Colonic mucosa (tissue), 4 donors: ENCODE data around the gene OR51Q1. TPM values are rescaled to one million over a fixed set of nuclear protein-coding genes. Genes with fewer than 3 reads are reported as not detected.

Experiments
- DNase-seq: peaks from one replicate; pipeline ENCODE4 v3.0.0-alpha.2; 2020
- H3K27ac ChIP-seq: fragments of 200-600 bp; one replicate; pipeline ENCODE4 v1.8.0; 2021
- H3K27me3 ChIP-seq: fragments of 200-600 bp; one replicate; pipeline ENCODE4 v1.8.0; 2021
- H3K36me3 ChIP-seq: fragments of 200-600 bp; one replicate; pipeline ENCODE4 v1.8.0; 2021
- H3K4me1 ChIP-seq: fragments of 200-600 bp; one replicate; pipeline ENCODE4 v1.8.0; 2021; ENCODE audit warnings: mild to moderate bottlenecking
- H3K4me3 ChIP-seq: fragments of 200-600 bp; one replicate; pipeline ENCODE4 v1.8.0; 2021
- H3K9ac ChIP-seq, 2 donors: one replicate each; pipeline ENCODE4 v1.7.0; 2013; ENCODE audit warnings: control low read depth in 2 of 2, low read depth in 2 of 2, low read length in 2 of 2
- H3K9me3 ChIP-seq: fragments of 200-600 bp; one replicate; pipeline ENCODE4 v1.8.0; 2021
- intact Hi-C: fragments of 100-400 bp; cut with DNase I; formaldehyde crosslinking; loops from one replicate; pipeline ENCODE4 v1.14.1; 2022
- total RNA-seq, 2 donors: library from RNA; stranded (reverse); fragmentation: NEBNext Ultra II Directional in 1 of 2; extraction: Animal tissue kit (Norgen Biotek cat#: 25700) in 1 of 2; gene quantifications; one replicate each; pipeline ENCODE4 v1.2.1, GENCODE V29; 2021
- TF ChIP-seq, protein P1 (sequence below): fragments of 200-600 bp; IDR thresholded peaks from one replicate; pipeline ENCODE4 v1.8.0; 2022; ENCODE audit warnings: antibody characterized with exemption, mild to moderate bottlenecking
- donor health status: healthy.
- donor health status: DM: no; HTN: no; CAD: no.
- donor health status: DM: no; HTN: no; CAD: no.

Gene OR51Q1
- total RNA-seq, 2 donors from 2014 or later, result not detected

DNA sequence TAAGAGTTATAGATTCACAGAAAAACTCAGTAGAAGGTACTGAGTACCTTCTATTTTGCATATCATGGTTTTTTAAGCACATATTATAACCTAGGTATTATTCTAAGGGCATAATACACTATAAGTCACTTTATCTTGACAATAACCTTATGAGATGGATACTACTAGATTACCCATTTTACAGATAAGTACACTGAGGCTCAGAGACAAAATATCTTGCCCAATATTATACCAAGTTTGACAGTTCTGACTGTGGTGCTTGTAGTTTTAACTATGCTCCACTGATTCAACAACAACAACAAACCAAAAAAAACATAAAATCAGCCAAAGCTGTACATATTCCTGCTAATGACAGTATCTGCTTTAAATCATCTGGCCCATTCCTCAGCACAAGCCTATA is 27.8 kb upstream of the OR51Q1 start:
- intact Hi-C loops, result no loop called here
- no peaks in the 10 kb centered on the region for H3K9me3 ChIP-seq
- H3K4me3 ChIP-seq, result no peak overlapping the region
- no peaks in the 10 kb centered on the region for H3K36me3 ChIP-seq
- no peaks in the 10 kb centered on the region for H3K4me1 ChIP-seq
- H3K9ac ChIP-seq, result no peak overlapping the region
- TF ChIP-seq, protein P1, sequence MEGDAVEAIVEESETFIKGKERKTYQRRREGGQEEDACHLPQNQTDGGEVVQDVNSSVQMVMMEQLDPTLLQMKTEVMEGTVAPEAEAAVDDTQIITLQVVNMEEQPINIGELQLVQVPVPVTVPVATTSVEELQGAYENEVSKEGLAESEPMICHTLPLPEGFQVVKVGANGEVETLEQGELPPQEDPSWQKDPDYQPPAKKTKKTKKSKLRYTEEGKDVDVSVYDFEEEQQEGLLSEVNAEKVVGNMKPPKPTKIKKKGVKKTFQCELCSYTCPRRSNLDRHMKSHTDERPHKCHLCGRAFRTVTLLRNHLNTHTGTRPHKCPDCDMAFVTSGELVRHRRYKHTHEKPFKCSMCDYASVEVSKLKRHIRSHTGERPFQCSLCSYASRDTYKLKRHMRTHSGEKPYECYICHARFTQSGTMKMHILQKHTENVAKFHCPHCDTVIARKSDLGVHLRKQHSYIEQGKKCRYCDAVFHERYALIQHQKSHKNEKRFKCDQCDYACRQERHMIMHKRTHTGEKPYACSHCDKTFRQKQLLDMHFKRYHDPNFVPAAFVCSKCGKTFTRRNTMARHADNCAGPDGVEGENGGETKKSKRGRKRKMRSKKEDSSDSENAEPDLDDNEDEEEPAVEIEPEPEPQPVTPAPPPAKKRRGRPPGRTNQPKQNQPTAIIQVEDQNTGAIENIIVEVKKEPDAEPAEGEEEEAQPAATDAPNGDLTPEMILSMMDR, result no peak
- no peak overlapping the region for H3K27ac ChIP-seq
- H3K27me3 ChIP-seq, result no peaks in the 10 kb centered on the region
- no peak for DNase-seq

DNA sequence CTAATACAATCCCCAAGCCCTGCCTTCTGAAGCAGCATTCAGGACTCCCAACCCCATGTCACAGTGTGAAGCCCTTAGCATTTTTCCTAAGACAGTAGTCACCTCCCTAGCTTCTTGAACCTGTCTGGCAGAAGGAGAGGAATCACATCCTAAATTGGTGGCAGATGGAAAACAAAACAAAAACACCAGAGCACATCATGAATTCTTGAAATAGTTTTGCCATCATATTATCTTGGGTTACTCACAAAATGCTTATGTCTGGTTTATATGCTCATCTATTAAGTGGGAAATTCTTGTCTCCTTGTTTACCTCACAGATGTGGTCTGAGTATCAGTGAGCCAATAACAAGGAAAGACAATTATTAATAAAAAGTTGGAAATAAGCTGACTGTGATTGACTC is 23.0 kb upstream of the OR51Q1 start:
- no peaks in the 10 kb centered on the region for H3K36me3 ChIP-seq

DNA sequence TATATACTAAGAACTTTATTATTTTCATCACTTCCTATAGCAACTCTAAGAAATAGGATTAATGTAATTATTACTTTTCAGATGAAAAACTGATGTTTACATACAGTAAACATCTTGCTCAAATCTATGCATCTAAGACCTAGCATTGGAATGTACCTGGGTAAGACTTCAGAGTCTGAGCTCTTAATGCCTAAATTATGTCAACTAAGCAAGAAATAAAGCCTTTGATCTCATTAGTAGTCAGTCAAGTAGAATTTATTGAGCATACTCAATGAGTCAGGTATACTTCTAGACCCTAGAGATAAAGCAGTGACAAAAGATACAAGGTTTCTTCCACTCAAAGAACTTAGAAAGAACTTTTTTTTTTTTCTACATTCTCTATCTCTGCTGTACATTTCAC is 16.7 kb upstream of the OR51Q1 start:
- Histone ChIP-seq H3K4me3 (no peak overlapping the region), H3K9me3 (no peaks in the 10 kb centered on the region), H3K27me3 (no peaks in the 10 kb centered on the region), H3K27ac (no peak overlapping the region), H3K9ac (no peak overlapping the region), H3K36me3 (no peaks in the 10 kb centered on the region), H3K4me1 (no peaks in the 10 kb centered on the region)
- TF ChIP-seq, protein P1, result no peak
- DNase-seq, result no peak
- intact Hi-C loops, result no loop called here

More for the DNA sequence above, 23.0 kb upstream of the OR51Q1 start:
- Histone ChIP-seq H3K9me3 (no peaks in the 10 kb centered on the region), H3K27me3 (no peaks in the 10 kb centered on the region), H3K4me1 (no peaks in the 10 kb centered on the region), H3K4me3 (no peak overlapping the region), H3K9ac (no peak overlapping the region), H3K27ac (no peak overlapping the region)
- TF ChIP-seq, protein P1, result no peak
- intact Hi-C loops, result no loop called here
- no peak for DNase-seq

DNA sequence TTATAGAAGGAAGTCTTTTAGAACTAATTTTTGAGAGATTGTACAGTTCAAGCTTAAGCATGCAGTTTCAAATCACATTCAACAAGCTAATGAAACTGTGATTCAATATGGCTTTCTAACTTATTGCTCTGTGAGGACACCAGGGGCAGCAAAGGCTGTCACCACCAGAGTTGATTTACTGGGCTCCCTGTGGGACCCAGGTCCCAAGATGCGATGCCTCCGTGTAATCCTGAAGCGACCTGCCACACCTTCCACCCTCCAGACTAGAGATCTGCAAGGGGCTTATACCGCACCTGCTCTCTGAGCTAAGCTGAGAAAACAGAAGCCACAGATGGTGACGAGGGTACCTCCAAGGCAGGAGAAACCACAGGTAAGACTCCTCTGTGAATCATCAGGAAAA is 918 bp upstream of the OR51Q1 start:
- no peaks in the 10 kb centered on the region for H3K9me3 ChIP-seq
- no peak overlapping the region for H3K4me3 ChIP-seq
- no peaks in the 10 kb centered on the region for H3K4me1 ChIP-seq
- no peak overlapping the region for H3K9ac ChIP-seq
- no peak overlapping the region for H3K27ac ChIP-seq
- no peaks in the 10 kb centered on the region for H3K36me3 ChIP-seq
- H3K27me3 ChIP-seq, result no peaks in the 10 kb centered on the region
- DNase-seq, result no peak
- TF ChIP-seq, protein P1, result no peak
- intact Hi-C loops, result no loop called here

DNA sequence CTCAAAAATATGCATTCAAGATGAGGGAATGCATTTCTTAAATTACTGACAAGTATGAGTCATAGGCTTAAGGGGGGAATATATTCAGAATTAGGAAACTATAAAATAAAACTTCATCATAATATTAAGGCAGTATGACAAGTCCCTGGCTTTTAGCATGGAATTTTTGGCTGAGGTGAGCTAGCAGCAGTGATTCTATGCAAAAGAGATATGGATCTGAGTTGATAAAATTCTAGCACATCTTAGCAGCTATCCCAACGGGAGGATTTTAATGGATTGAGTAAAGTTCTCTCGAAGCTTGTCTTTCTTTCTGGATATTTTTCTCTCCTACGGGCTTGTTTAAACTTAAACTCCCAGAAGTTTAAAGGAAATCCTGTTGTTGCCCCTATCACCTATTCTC is 1.2 kb downstream of the OR51Q1 start:
- H3K4me3 ChIP-seq, result no peak overlapping the region

More for the DNA sequence above, 1.2 kb downstream of the OR51Q1 start:
- no peak overlapping the region for H3K9ac ChIP-seq
- no peaks in the 10 kb centered on the region for H3K36me3 ChIP-seq
- TF ChIP-seq, protein P1, result no peak
- H3K4me1 ChIP-seq, result no peaks in the 10 kb centered on the region
- H3K27ac ChIP-seq, result no peak overlapping the region
- no peaks in the 10 kb centered on the region for H3K27me3 ChIP-seq
- DNase-seq, result no peak
- intact Hi-C loops, result no loop called here
- H3K9me3 ChIP-seq, result no peaks in the 10 kb centered on the region
